NK-92 (cell line): ENCODE measurements around the gene MARVELD2.
"Not testable (repeated sequence)": the region's sequence is repeated elsewhere in the genome, so short reads cannot be mapped to it uniquely, and the experiment has no call there.

ENCODE experiments used
- DNase-seq: peaks from one replicate; lab custom pipeline; 2025; ENCODE audit not compliant: unreplicated experiment; lab: John Stamatoyannopoulos, UW

MARVELD2 gene

DNA sequence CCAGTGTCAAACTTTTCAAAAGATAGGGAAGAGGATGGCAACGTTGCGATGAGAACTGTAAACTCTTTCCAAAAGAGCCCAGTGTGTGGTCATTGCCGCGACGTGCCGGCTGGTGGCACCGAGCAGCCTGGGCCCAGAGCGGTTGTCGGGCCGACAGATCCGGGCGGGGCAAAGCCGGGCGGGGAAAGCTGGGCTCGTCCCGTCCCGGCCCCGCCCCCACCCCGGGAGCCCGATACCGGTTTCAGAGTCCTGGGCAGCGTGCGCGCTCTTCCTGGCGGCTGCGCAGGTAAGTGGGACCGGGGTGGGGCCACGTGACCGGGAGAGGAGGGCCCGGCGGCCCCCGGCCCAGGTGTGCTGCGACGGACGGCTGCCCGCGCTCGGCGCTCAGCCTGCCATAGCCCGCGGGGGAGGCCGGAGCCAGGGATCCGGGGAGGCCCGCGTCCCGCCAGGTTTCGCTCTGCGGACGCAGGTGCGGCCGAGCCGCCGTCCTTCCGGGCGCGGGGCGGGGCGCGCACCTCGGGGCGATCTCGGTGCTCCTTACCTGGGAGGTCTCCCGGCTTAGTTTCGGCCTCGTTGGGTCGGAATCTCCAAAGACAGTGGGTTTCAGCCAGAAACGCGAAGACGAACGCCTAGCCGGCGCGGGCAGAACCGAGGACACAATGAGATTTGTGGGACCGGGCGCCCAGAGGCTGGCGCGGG, at the start of gene MARVELD2:
Gene MARVELD2 (plus strand): TSS at position 232 of the 699 bp plus-strand sequence. CDS start 4,270 bp downstream, outside the sequence.
- no peak for DNase-seq

- no peak for DNase-seq
Measured at GRCh38 chr5:69367697-69368279, 47.1 kb upstream of the MARVELD2 start.

- DNase-seq: no peak
Measured at GRCh38 chr5:69368458-69369339, 46.2 kb upstream of the MARVELD2 start.

- DNase-seq: peak; percentile 75
Measured at GRCh38 chr5:69369340-69370121, 45.4 kb upstream of the MARVELD2 start, which contains the start of the genes AK6, RAD17 and TAF9. TSS of gene AK6 (minus strand) at chr5:69369520. CDS start at chr5:69369490, 30 bp downstream. TSS of gene RAD17 (plus strand) at chr5:69369818. CDS start at chr5:69372209, 2,391 bp downstream. TSS of gene TAF9 (minus strand) at chr5:69369520. CDS start at chr5:69365737, 3,783 bp downstream.

- not testable (repeated sequence) for DNase-seq
Measured at GRCh38 chr5:69370335-69370734, 44.6 kb upstream of the MARVELD2 start.

GRCh38 chr5:69372394-69372793, 42.5 kb upstream of the MARVELD2 start:
- no peak for DNase-seq

DNA sequence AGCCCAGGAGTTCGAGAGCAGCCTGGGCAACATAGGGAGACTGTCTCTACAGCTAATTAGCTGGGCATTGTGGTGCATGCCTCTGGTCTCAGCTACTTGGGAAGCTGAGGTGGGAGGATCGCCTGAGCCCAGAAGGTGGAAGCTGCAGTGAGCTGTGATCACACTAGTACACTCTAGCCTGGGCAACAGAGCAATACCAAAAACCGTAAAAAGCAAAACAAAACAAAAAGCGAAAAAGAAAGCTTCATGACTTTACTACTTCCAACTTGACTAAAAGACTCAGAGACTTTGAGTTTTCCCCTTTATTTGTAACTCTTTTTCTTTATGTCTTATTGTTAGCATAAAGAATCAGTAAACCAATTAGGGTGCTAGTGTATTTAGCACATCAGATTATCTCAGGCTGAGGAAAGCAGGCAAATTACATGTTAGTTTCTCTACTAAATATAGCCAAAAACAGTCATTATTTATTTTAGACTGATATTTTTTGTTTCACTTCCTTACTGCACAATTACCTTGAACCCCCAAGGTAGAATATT, 39.9 kb upstream of the MARVELD2 start:
- no peak for DNase-seq

GRCh38 chr5:69378376-69378775, 36.5 kb upstream of the MARVELD2 start:
- no peak for DNase-seq

- DNase-seq: no peak
Measured at GRCh38 chr5:69404659-69405330, 10.1 kb upstream of the MARVELD2 start.

DNA sequence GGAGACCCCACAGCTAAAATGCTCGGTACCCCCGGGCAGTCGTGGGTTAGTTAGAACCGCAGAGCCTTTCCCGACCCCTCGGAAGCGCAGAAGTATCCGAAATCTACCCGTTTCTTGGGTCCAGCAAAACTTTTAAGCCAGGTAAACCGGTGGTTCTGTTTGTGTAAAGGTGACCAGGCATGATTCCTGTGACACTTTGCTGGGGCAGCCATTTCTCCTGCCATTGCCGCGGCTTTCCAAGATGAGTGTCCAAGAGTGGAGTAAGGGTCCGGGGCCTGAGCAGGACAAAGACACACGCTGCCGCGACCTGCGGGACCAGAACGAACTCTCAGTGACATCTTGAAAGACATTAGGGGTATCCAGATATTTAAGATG, 655 bp downstream of the MARVELD2 start:
- no peak for DNase-seq

GRCh38 chr5:69416180-69416579, 1.3 kb downstream of the MARVELD2 start:
- no peak for DNase-seq

DNA sequence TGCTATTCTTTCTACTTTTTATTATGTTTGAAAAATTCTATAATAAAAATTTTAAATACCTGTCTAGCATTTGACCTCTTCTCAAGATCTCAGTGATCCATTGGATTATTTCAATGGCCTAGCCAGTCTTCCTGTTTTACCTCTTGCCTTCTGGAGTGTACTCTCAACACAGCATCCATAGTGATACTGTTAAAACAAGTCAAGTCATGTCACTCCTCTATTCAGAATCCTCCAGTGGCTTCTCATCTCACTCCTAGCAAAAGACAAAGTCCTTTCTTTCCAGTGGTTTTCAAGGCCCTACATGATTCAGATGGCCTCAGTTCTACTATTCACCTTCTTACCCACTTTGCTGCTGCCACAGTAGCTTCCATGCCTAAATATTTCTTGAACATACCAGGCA, 1.8 kb downstream of the MARVELD2 start:
- DNase-seq: no peak

- DNase-seq: no peak
Measured at GRCh38 chr5:69418554-69418953, 3.6 kb downstream of the MARVELD2 start.

GRCh38 chr5:69431424-69432303, 16.7 kb downstream of the MARVELD2 start:
- no peak for DNase-seq

GRCh38 chr5:69432412-69433206, 17.7 kb downstream of the MARVELD2 start:
- DNase-seq: no peak

DNA sequence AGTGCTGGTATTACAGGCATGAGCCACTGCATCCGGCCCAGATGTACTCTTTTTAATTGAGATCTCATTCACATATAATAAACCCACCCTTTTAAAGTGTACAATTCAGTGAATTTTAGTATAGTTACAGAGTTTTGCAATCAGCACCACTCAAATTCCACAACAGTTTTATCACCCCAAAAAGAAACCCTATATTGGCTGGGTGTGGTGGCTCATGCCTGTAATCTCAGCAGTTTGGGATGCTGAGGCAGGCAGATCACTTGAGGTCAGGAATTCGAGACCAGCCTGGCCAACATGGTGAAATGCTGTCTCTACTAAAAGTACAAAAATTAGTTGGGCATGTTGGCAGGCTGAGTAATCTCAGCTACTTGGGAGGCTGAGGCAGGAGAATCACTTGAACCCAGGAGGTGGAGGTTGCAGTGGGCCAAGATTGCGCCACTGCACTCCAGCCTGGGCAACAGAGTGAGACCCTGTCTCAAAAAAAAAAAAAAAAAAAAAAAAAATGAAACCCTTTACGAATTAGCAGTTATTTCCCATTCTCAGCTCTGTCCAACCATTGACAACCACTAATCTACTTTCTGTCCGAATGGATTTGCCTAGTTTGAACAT, 20.5 kb downstream of the MARVELD2 start:
- DNase-seq: not testable (repeated sequence)

- no peak for DNase-seq
Measured at GRCh38 chr5:69444127-69444754, 29.3 kb downstream of the MARVELD2 start.
